ENCODE data around the gene F8A1. TPM values are rescaled to one million over a fixed set of nuclear protein-coding genes. Genes with fewer than 3 reads are reported as not detected.
"Not testable (repeated sequence)": the region's sequence is repeated elsewhere in the genome, so short reads cannot be mapped to it uniquely, and the experiment has no call there.

F8A1 gene
- total RNA-seq, 1 experiment from 2014 or later: 18.8 TPM

GRCh38 chrX:154855256-154855655 lies 30.9 kb upstream of the F8A1 start:
- H3K36me3 Mint-ChIP-seq (ENCODE audit: insufficient read depth in 1 of 3, low read depth in 3 of 3): peaks cover 3 to 13% (median 6%) of the 10 kb centered on the region in 3 experiments; a peak in 4 of 7 replicates
- Histone ChIP-seq H3K4me2 (ENCODE audit: insufficient read depth, insufficient read length, low read length) (no peak overlapping the region), H2BK5ac (ENCODE audit: insufficient read length, low read length) (no peak overlapping the region), H3K27me3 (ENCODE audit: insufficient read depth, low read length) (no peaks in the 10 kb centered on the region), H3K9me3 (ENCODE audit: control insufficient read depth, low read depth, low read length) (peaks cover 31% of the 10 kb centered on the region), H3K4me1 (ENCODE audit: insufficient read depth, low read length) (no peaks in the 10 kb centered on the region), H3K18ac (ENCODE audit: insufficient read length, low read depth, low read length) (no peak overlapping the region), H3K4ac (ENCODE audit: low read depth, low read length) (no peak overlapping the region), H4K5ac (ENCODE audit: insufficient read length, low read depth, low read length) (no peak overlapping the region), H2BK20ac (ENCODE audit: low read depth, low read length, poor library complexity, severe bottlenecking) (no peak overlapping the region), H2AFZ (ENCODE audit: low read length) (no peak overlapping the region), H3K23ac (ENCODE audit: insufficient read length, low read depth, low read length) (no peak overlapping the region), H3K27ac (ENCODE audit: insufficient read length, low read depth, low read length) (no peak overlapping the region), H2BK15ac (ENCODE audit: low read depth, low read length) (no peak overlapping the region), H4K8ac (replicated peaks; ENCODE audit: insufficient read length, low read depth, low read length) (no peak overlapping the region), H2BK12ac (ENCODE audit: insufficient read length, low read depth, low read length) (no peak overlapping the region), H3K56ac (ENCODE audit: insufficient read length, low read depth, low read length) (no peak overlapping the region), H2AK5ac (ENCODE audit: insufficient read length, low read length) (no peak overlapping the region), H3K9ac (ENCODE audit: extremely low read depth, insufficient read length, low read length) (no peak overlapping the region), H4K91ac (ENCODE audit: insufficient read length, low read depth, low read length) (no peak overlapping the region), H2BK120ac (ENCODE audit: low read depth, low read length, poor library complexity, severe bottlenecking) (no peak overlapping the region), H3K79me2 (ENCODE audit: insufficient read depth, low read length) (no peaks in the 10 kb centered on the region), H3K79me1 (ENCODE audit: insufficient read depth, low read depth, low read length, poor library complexity, severe bottlenecking) (no peaks in the 10 kb centered on the region), H4K20me1 (ENCODE audit: control insufficient read depth, insufficient read depth, insufficient read length) (no peaks in the 10 kb centered on the region), H3T11ph (ENCODE audit: low read length) (no peak overlapping the region), H3K23me2 (ENCODE audit: insufficient read length, low read depth, low read length, poor library complexity, severe bottlenecking) (no peaks in the 10 kb centered on the region), H3K14ac (ENCODE audit: insufficient read depth, low read length) (no peak overlapping the region)
- H3K4me1 Mint-ChIP-seq: no peaks in the 10 kb centered on the region; a peak in 1 of 4 replicates
- no peak for DNase-seq
- H3K9me3 Mint-ChIP-seq: peaks cover 78 to 80% of the 10 kb centered on the region in 2 experiments
- TF ChIP-seq, protein P1, sequence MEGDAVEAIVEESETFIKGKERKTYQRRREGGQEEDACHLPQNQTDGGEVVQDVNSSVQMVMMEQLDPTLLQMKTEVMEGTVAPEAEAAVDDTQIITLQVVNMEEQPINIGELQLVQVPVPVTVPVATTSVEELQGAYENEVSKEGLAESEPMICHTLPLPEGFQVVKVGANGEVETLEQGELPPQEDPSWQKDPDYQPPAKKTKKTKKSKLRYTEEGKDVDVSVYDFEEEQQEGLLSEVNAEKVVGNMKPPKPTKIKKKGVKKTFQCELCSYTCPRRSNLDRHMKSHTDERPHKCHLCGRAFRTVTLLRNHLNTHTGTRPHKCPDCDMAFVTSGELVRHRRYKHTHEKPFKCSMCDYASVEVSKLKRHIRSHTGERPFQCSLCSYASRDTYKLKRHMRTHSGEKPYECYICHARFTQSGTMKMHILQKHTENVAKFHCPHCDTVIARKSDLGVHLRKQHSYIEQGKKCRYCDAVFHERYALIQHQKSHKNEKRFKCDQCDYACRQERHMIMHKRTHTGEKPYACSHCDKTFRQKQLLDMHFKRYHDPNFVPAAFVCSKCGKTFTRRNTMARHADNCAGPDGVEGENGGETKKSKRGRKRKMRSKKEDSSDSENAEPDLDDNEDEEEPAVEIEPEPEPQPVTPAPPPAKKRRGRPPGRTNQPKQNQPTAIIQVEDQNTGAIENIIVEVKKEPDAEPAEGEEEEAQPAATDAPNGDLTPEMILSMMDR (conservative IDR thresholded peaks at IDR 0.05): no peak
- H3K27me3 Mint-ChIP-seq (ENCODE audit: low read depth): 0 out of 2 replicates have a peak, but pooled peaks cover 2% of the 10 kb centered on the region
- no peak overlapping the region for H3K4me3 Mint-ChIP-seq
- H3K27ac Mint-ChIP-seq: no peak overlapping the region

GRCh38 chrX:154868522-154868921 lies 17.6 kb upstream of the F8A1 start:
- not testable (repeated sequence) for H3K4me2 ChIP-seq (ENCODE audit: insufficient read depth, insufficient read length, low read length); H3K27me3 Mint-ChIP-seq (ENCODE audit: low read depth); H3K4me1 ChIP-seq (ENCODE audit: insufficient read depth, low read length); H3K23ac ChIP-seq (ENCODE audit: insufficient read length, low read depth, low read length); H2BK120ac ChIP-seq (ENCODE audit: low read depth, low read length, poor library complexity, severe bottlenecking); H4K91ac ChIP-seq (ENCODE audit: insufficient read length, low read depth, low read length); H2AFZ ChIP-seq (ENCODE audit: low read length); H3K4ac ChIP-seq (ENCODE audit: low read depth, low read length); H3K18ac ChIP-seq (ENCODE audit: insufficient read length, low read depth, low read length); H3T11ph ChIP-seq (ENCODE audit: low read length); H2BK15ac ChIP-seq (ENCODE audit: low read depth, low read length); H4K5ac ChIP-seq (ENCODE audit: insufficient read length, low read depth, low read length); H3K23me2 ChIP-seq (ENCODE audit: insufficient read length, low read depth, low read length, poor library complexity, severe bottlenecking); H4K20me1 ChIP-seq (ENCODE audit: control insufficient read depth, insufficient read depth, insufficient read length); H3K27ac ChIP-seq (ENCODE audit: insufficient read length, low read depth, low read length); H3K27ac Mint-ChIP-seq; H3K9ac ChIP-seq (ENCODE audit: extremely low read depth, insufficient read length, low read length); H2BK12ac ChIP-seq (ENCODE audit: insufficient read length, low read depth, low read length); H2BK20ac ChIP-seq (ENCODE audit: low read depth, low read length, poor library complexity, severe bottlenecking); H2BK5ac ChIP-seq (ENCODE audit: insufficient read length, low read length); H2AK5ac ChIP-seq (ENCODE audit: insufficient read length, low read length); H3K14ac ChIP-seq (ENCODE audit: insufficient read depth, low read length); H3K79me1 ChIP-seq (ENCODE audit: insufficient read depth, low read depth, low read length, poor library complexity, severe bottlenecking); H4K8ac ChIP-seq (replicated peaks; ENCODE audit: insufficient read length, low read depth, low read length); H3K79me2 ChIP-seq (ENCODE audit: insufficient read depth, low read length); H3K9me3 ChIP-seq (ENCODE audit: control insufficient read depth, low read depth, low read length); H3K4me1 Mint-ChIP-seq; DNase-seq; H3K4me3 Mint-ChIP-seq; H3K56ac ChIP-seq (ENCODE audit: insufficient read length, low read depth, low read length); H3K27me3 ChIP-seq (ENCODE audit: insufficient read depth, low read length)
- Mint-ChIP-seq H3K9me3 (peaks cover 83 to 90% of the 10 kb centered on the region in 2 experiments), H3K36me3 (ENCODE audit: insufficient read depth in 1 of 3, low read depth in 3 of 3) (peaks cover 2 to 33% (median 7%) of the 10 kb centered on the region in 3 experiments; a peak in 6 of 7 replicates)
